Keratinocyte (primary cell): ENCODE measurements around the gene ACSF3.

Experiments
- CTCF ChIP-seq, 3 experiments: IDR thresholded peaks in 1 of 3; conservative IDR thresholded peaks in 1 of 3; optimal IDR thresholded peaks in 1 of 3; 2 replicates in 2 of 3; 3 replicates in 1 of 3; pipeline versions ENCODE3 to v1.5.1; 2011; ENCODE audit warnings: low read length in 3 of 3, mild to moderate bottlenecking in 3 of 3, moderate library complexity in 2 of 3, control low read depth in 1 of 3, inconsistent platforms in 1 of 3; ENCODE audit not compliant: insufficient read depth in 2 of 3; ENCODE audit errors: extremely low read depth in 1 of 3
- EZH2 ChIP-seq: IDR thresholded peaks from one replicate; pipeline ENCODE4 v1.6.1; 2012; ENCODE audit warnings: inconsistent platforms, mild to moderate bottlenecking, low read length, moderate library complexity

- TF ChIP-seq CTCF (optimal IDR thresholded peaks at IDR 0.05 in 1 of 3, IDR thresholded peaks at IDR 0.05 in 1 of 3, conservative IDR thresholded peaks at IDR 0.05 in 1 of 3; ENCODE audit: extremely low read depth in 1 of 3, insufficient read depth in 2 of 3, low read length in 3 of 3) (no peak), EZH2 (no peak)
Observed at GRCh38 chr16:89175280-89176146, 81.9 kb downstream of the ACSF3 start.
